HEK293 (cell line): Measurements from ENCODE around the gene BBS9.

Experiments
- CTCF ChIA-PET: fragments of 350-600 bp; formaldehyde crosslinking; extraction: SDS; loops from one replicate; lab custom pipeline; 2021; ENCODE audit warnings: antibody characterized with exemption; lab: Yijun Ruan, JAX
- POLR2A ChIA-PET: fragments of 300-600 bp; formaldehyde crosslinking; extraction: SDS; loops from one replicate; lab custom pipeline; 2020; ENCODE audit warnings: antibody characterized with exemption, inconsistent platforms; lab: Yijun Ruan, JAX
- H3K27ac ChIP-seq: fragments of 200-500 bp; sonication (Bioruptor generic); 2 replicates; pipeline ENCODE4 v1.5.1; 2014; ENCODE audit warnings: low read depth, low read length, control low read depth, inconsistent platforms; ENCODE audit errors: extremely low read depth
- H3K36me3 ChIP-seq, 2 experiments: fragments of 200-500 bp in 1 of 2; sonication (Bioruptor generic) in 1 of 2; 1 replicate in 1 of 2; 2 replicates in 1 of 2; pipeline ENCODE4 v1.5.1; 2014 to 2017; ENCODE audit warnings: inconsistent platforms in 2 of 2, low read length in 2 of 2; ENCODE audit not compliant: control insufficient read depth in 2 of 2, insufficient read depth in 1 of 2
- H3K4me1 ChIP-seq: fragments of 200-500 bp; sonication (Bioruptor generic); 2 replicates; pipeline ENCODE4 v1.5.1; 2014; ENCODE audit warnings: mild to moderate bottlenecking, low read length, inconsistent platforms; ENCODE audit not compliant: control insufficient read depth, insufficient read depth
- H3K4me3 ChIP-seq: 2 replicates; pipeline ENCODE4 v1.5.1; 2011; ENCODE audit warnings: low read depth, mild to moderate bottlenecking, control low read depth, low read length, moderate library complexity
- H3K9me3 ChIP-seq: fragments of 200-500 bp; sonication (Bioruptor generic); 2 replicates; pipeline ENCODE4 v1.5.1; 2014; ENCODE audit warnings: low read depth, low read length, inconsistent platforms; ENCODE audit not compliant: control insufficient read depth, insufficient read depth
- HOXC10 ChIP-seq: sonication (generic); formaldehyde crosslinking; IDR thresholded peaks from 2 replicates; pipeline ENCODE4 v1.8.1; 2023; ENCODE audit warnings: mild to moderate bottlenecking, missing genetic modification reagents
- KLF1 ChIP-seq: fragments of 450-650 bp; formaldehyde crosslinking; IDR thresholded peaks from 2 replicates; pipeline ENCODE4 v1.5.1; 2016; ENCODE audit warnings: missing biosample characterization, missing genetic modification characterization
- KLF17 ChIP-seq: fragments of 450-650 bp; formaldehyde crosslinking; IDR thresholded peaks from 2 replicates; pipeline ENCODE4 v1.5.1; 2016; ENCODE audit warnings: missing biosample characterization, missing genetic modification characterization
- RBAK ChIP-seq: fragments of 450-650 bp; formaldehyde crosslinking; IDR thresholded peaks from 2 replicates; pipeline ENCODE4 v1.5.1; 2016; ENCODE audit warnings: missing biosample characterization, missing genetic modification characterization
- REST ChIP-seq: fragments of 450-650 bp; formaldehyde crosslinking; IDR thresholded peaks from 2 replicates; pipeline ENCODE4 v1.5.1; 2016; ENCODE audit warnings: missing biosample characterization, missing genetic modification characterization
- YY2 ChIP-seq: fragments of 450-650 bp; formaldehyde crosslinking; IDR thresholded peaks from 2 replicates; pipeline ENCODE4 v1.5.1; 2016; ENCODE audit warnings: missing biosample characterization, missing genetic modification characterization
- ZBTB44 ChIP-seq: fragments of 450-650 bp; IDR thresholded peaks from 2 replicates; pipeline ENCODE4 v1.5.1; 2018; ENCODE audit warnings: missing biosample characterization, mild to moderate bottlenecking, missing genetic modification characterization
- ZFHX2 ChIP-seq: fragments of 450-650 bp; formaldehyde crosslinking; conservative IDR thresholded peaks from 2 replicates; pipeline ENCODE4 v1.5.1; 2016; ENCODE audit warnings: missing biosample characterization, missing genetic modification characterization
- ZNF132 ChIP-seq: fragments of 450-650 bp; formaldehyde crosslinking; IDR thresholded peaks from 2 replicates; pipeline ENCODE4 v1.5.1; 2017; ENCODE audit warnings: missing biosample characterization, missing genetic modification characterization, borderline replicate concordance
- ZNF211 ChIP-seq: fragments of 450-650 bp; formaldehyde crosslinking; IDR thresholded peaks from 2 replicates; pipeline ENCODE4 v1.5.1; 2016; ENCODE audit warnings: low read depth, missing biosample characterization, missing genetic modification characterization
- ZNF223 ChIP-seq: fragments of 450-650 bp; formaldehyde crosslinking; IDR thresholded peaks from 2 replicates; pipeline ENCODE4 v1.5.1; 2016; ENCODE audit warnings: missing biosample characterization, missing genetic modification characterization
- ZNF248 ChIP-seq: fragments of 450-650 bp; formaldehyde crosslinking; IDR thresholded peaks from 2 replicates; pipeline ENCODE4 v1.5.1; 2017; ENCODE audit warnings: missing biosample characterization, missing genetic modification characterization
- ZNF302 ChIP-seq: fragments of 450-650 bp; formaldehyde crosslinking; IDR thresholded peaks from 2 replicates; pipeline ENCODE4 v1.5.1; 2016; ENCODE audit warnings: missing biosample characterization, missing genetic modification characterization, low read depth
- ZNF324 ChIP-seq: fragments of 450-650 bp; formaldehyde crosslinking; IDR thresholded peaks from 2 replicates; pipeline ENCODE4 v1.5.1; 2016; ENCODE audit warnings: missing biosample characterization, missing genetic modification characterization
- ZNF335 ChIP-seq: fragments of 450-650 bp; formaldehyde crosslinking; conservative IDR thresholded peaks from 2 replicates; pipeline ENCODE4 v1.5.1; 2016; ENCODE audit warnings: missing biosample characterization, missing genetic modification characterization
- ZNF404 ChIP-seq: fragments of 450-650 bp; formaldehyde crosslinking; IDR thresholded peaks from 2 replicates; pipeline ENCODE4 v1.5.1; 2017; ENCODE audit warnings: missing biosample characterization, missing genetic modification characterization
- ZNF423 ChIP-seq: fragments of 450-650 bp; formaldehyde crosslinking; IDR thresholded peaks from 2 replicates; pipeline ENCODE4 v1.5.1; 2016; ENCODE audit warnings: missing biosample characterization, missing genetic modification characterization
- ZNF501 ChIP-seq: fragments of 450-650 bp; formaldehyde crosslinking; IDR thresholded peaks from 2 replicates; pipeline ENCODE4 v1.5.1; 2016; ENCODE audit warnings: missing biosample characterization, missing genetic modification characterization
- ZNF514 ChIP-seq: fragments of 450-650 bp; formaldehyde crosslinking; IDR thresholded peaks from 2 replicates; pipeline ENCODE4 v1.5.1; 2016; ENCODE audit warnings: missing biosample characterization, missing genetic modification characterization
- ZNF544 ChIP-seq: fragments of 450-650 bp; formaldehyde crosslinking; IDR thresholded peaks from 2 replicates; pipeline ENCODE4 v1.5.0; 2017; ENCODE audit warnings: missing biosample characterization, missing genetic modification characterization
- ZNF560 ChIP-seq: fragments of 450-650 bp; formaldehyde crosslinking; IDR thresholded peaks from 2 replicates; pipeline ENCODE4 v1.5.1; 2017; ENCODE audit warnings: missing biosample characterization, missing genetic modification characterization, borderline replicate concordance
- ZNF571 ChIP-seq: fragments of 450-650 bp; formaldehyde crosslinking; IDR thresholded peaks from 2 replicates; pipeline ENCODE4 v1.5.0; 2017; ENCODE audit warnings: missing biosample characterization, missing genetic modification characterization
- ZNF596 ChIP-seq: fragments of 450-650 bp; IDR thresholded peaks from 2 replicates; pipeline ENCODE4 v1.5.0; 2018; ENCODE audit warnings: missing biosample characterization, mild to moderate bottlenecking, missing genetic modification characterization, moderate library complexity
- ZNF623 ChIP-seq: fragments of 450-650 bp; formaldehyde crosslinking; IDR thresholded peaks from 2 replicates; pipeline ENCODE4 v1.5.1; 2016; ENCODE audit warnings: missing biosample characterization, missing genetic modification characterization
- ZNF629 ChIP-seq: fragments of 450-650 bp; formaldehyde crosslinking; IDR thresholded peaks from 2 replicates; pipeline ENCODE4 v1.5.1; 2017; ENCODE audit warnings: missing biosample characterization, missing genetic modification characterization
- ZNF76 ChIP-seq: fragments of 450-650 bp; formaldehyde crosslinking; IDR thresholded peaks from 2 replicates; pipeline ENCODE4; 2016; ENCODE audit warnings: low read depth, missing biosample characterization, missing genetic modification characterization, borderline replicate concordance
- ZNF768 ChIP-seq: fragments of 450-650 bp; formaldehyde crosslinking; IDR thresholded peaks from 2 replicates; pipeline ENCODE4 v1.5.1; 2018; ENCODE audit warnings: missing biosample characterization, mild to moderate bottlenecking, missing genetic modification characterization
- ZNF785 ChIP-seq: fragments of 450-650 bp; formaldehyde crosslinking; IDR thresholded peaks from 2 replicates; pipeline ENCODE4 v1.5.1; 2016; ENCODE audit warnings: missing biosample characterization, missing genetic modification characterization
- ZNF792 ChIP-seq: fragments of 450-650 bp; formaldehyde crosslinking; IDR thresholded peaks from 2 replicates; pipeline ENCODE4 v1.5.1; 2016; ENCODE audit warnings: missing biosample characterization, missing genetic modification characterization
- ZNF837 ChIP-seq: fragments of 450-650 bp; formaldehyde crosslinking; IDR thresholded peaks from 2 replicates; pipeline ENCODE4 v1.5.1; 2016; ENCODE audit warnings: missing biosample characterization, missing genetic modification characterization
- ZNF843 ChIP-seq: fragments of 450-650 bp; formaldehyde crosslinking; IDR thresholded peaks from 2 replicates; pipeline ENCODE4 v1.5.1; 2016; ENCODE audit warnings: missing biosample characterization, missing genetic modification characterization

The BBS9 gene

GRCh38 chr7:33339074-33339790, 209.9 kb downstream of the BBS9 start:
- POLR2A ChIA-PET = no interaction called here
- H3K27ac ChIP-seq = no peak overlapping the region
- TF ChIP-seq ZNF768 (tag by site-specific recombination) (no peak), REST (tag by site-specific recombination) (no peak), ZNF514 (tag by site-specific recombination) (no peak), ZNF560 (tag by site-specific recombination) (no peak), ZNF596 (tag by site-specific recombination) (no peak), ZNF132 (no peak), ZNF324 (tag by site-specific recombination) (no peak), ZNF302 (tag by site-specific recombination) (no peak), ZFHX2 (tag by site-specific recombination) (no peak), ZNF837 (no peak), ZNF792 (tag by site-specific recombination) (no peak), ZNF248 (tag by site-specific recombination) (no peak), RBAK (tag by site-specific recombination) (no peak), KLF1 (tag by site-specific recombination) (no peak), KLF17 (no peak), ZNF223 (tag by site-specific recombination) (no peak), ZNF335 (tag by site-specific recombination) (no peak), ZNF211 (tag by site-specific recombination) (no peak), ZNF629 (tag by site-specific recombination) (no peak)

GRCh38 chr7:33346055-33346454, 216.7 kb downstream of the BBS9 start:
- CTCF ChIA-PET = no interaction called here
- no peak for TF ChIP-seq ZBTB44 (tag by site-specific recombination)
- TF ChIP-seq ZNF785 (tag by site-specific recombination) = no peak
- TF ChIP-seq ZNF76 (tag by site-specific recombination) = no peak
- no peak for TF ChIP-seq ZNF623
- TF ChIP-seq HOXC10 (CRISPR knock-in tag) = no peak
- no peak for TF ChIP-seq ZNF792 (tag by site-specific recombination)
- TF ChIP-seq ZNF404 (tag by site-specific recombination) = no peak
- no peak for TF ChIP-seq ZNF843
- TF ChIP-seq ZNF248 (tag by site-specific recombination) = no peak
- TF ChIP-seq ZNF544 = no peak
- no peak for TF ChIP-seq ZNF571 (tag by site-specific recombination)
- TF ChIP-seq ZNF423 (tag by site-specific recombination) = no peak
- TF ChIP-seq YY2 (tag by site-specific recombination) = no peak
- TF ChIP-seq ZNF501 (tag by site-specific recombination) = no peak

More at GRCh38 chr7:33339074-33339790, 209.9 kb downstream of the BBS9 start:
- no peak overlapping the region for H3K4me3 ChIP-seq
- H3K9me3 ChIP-seq = no peaks in the 10 kb centered on the region
- CTCF ChIA-PET = interaction anchor here (0.6 to 1.0 kb wide), 5 partner anchors 62 to 1149 kb away, joined by 3 to 4 read pairs (median 3); no protein-coding TSS in a partner anchor
- no peaks in the 10 kb centered on the region for H3K36me3 ChIP-seq
- no peaks in the 10 kb centered on the region for H3K4me1 ChIP-seq

More at GRCh38 chr7:33346055-33346454, 216.7 kb downstream of the BBS9 start:
- Histone ChIP-seq H3K27ac (no peak overlapping the region), H3K9me3 (no peaks in the 10 kb centered on the region), H3K36me3 (no peaks in the 10 kb centered on the region), H3K4me1 (no peaks in the 10 kb centered on the region), H3K4me3 (no peak overlapping the region)
- POLR2A ChIA-PET = no interaction called here
